ENCODE measurements around the gene CRYL1.

- TF ChIP-seq CTCF (IDR thresholded peaks at IDR 0.05) (no peak), EZH2 (IDR thresholded peaks at IDR 0.05) (no peak)
Measured at GRCh38 chr13:20405691-20406090, 120.0 kb downstream of the CRYL1 start.

Measured in neural progenitor cell (in vitro differentiated cells).